Fibroblast of lung (primary cell): ENCODE results near the gene TMEM163.

Experiments used
- EZH2 ChIP-seq: IDR thresholded peaks from 2 replicates; pipeline ENCODE4 v1.5.1; 2012; ENCODE audit warnings: low read length, control low read depth, mild to moderate bottlenecking; ENCODE audit errors: missing control alignments
- TF ChIP-seq, protein P1 (sequence below), 2 donors: IDR thresholded peaks in 1 of 2; conservative IDR thresholded peaks in 1 of 2; 1 replicate in 1 of 2; 2 replicates in 1 of 2; pipeline ENCODE4 v1.5.1; 2011 to 2012; ENCODE audit warnings: low read length in 2 of 2, control low read depth in 1 of 2, inconsistent platforms in 1 of 2, low read depth in 1 of 2, mild to moderate bottlenecking in 1 of 2

GRCh38 chr2:134460583-134460998 lies 258.2 kb downstream of the TMEM163 start:
- TF ChIP-seq, protein P1, sequence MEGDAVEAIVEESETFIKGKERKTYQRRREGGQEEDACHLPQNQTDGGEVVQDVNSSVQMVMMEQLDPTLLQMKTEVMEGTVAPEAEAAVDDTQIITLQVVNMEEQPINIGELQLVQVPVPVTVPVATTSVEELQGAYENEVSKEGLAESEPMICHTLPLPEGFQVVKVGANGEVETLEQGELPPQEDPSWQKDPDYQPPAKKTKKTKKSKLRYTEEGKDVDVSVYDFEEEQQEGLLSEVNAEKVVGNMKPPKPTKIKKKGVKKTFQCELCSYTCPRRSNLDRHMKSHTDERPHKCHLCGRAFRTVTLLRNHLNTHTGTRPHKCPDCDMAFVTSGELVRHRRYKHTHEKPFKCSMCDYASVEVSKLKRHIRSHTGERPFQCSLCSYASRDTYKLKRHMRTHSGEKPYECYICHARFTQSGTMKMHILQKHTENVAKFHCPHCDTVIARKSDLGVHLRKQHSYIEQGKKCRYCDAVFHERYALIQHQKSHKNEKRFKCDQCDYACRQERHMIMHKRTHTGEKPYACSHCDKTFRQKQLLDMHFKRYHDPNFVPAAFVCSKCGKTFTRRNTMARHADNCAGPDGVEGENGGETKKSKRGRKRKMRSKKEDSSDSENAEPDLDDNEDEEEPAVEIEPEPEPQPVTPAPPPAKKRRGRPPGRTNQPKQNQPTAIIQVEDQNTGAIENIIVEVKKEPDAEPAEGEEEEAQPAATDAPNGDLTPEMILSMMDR (conservative IDR thresholded peaks at IDR 0.05 in 1 of 2, IDR thresholded peaks at IDR 0.05 in 1 of 2; ENCODE audit: low read depth in 1 of 2, low read length in 2 of 2) = peak; percentile 50 to 58
- TF ChIP-seq EZH2 = no peak
